Stimulated activated CD8-positive, alpha-beta memory T cell treated with anti-CD3 and anti-CD28 coated beads, Interleukin-15, amount 100 ng/mL, for 48 hours (primary cell): ENCODE results near the gene CCDC24.

Experiments used
- DNase-seq, 2 donors: peaks; one replicate each; pipeline ENCODE4 v3.0.0-alpha.2; 2020; ENCODE audit warnings: low read depth in 2 of 2

CCDC24 gene

DNA sequence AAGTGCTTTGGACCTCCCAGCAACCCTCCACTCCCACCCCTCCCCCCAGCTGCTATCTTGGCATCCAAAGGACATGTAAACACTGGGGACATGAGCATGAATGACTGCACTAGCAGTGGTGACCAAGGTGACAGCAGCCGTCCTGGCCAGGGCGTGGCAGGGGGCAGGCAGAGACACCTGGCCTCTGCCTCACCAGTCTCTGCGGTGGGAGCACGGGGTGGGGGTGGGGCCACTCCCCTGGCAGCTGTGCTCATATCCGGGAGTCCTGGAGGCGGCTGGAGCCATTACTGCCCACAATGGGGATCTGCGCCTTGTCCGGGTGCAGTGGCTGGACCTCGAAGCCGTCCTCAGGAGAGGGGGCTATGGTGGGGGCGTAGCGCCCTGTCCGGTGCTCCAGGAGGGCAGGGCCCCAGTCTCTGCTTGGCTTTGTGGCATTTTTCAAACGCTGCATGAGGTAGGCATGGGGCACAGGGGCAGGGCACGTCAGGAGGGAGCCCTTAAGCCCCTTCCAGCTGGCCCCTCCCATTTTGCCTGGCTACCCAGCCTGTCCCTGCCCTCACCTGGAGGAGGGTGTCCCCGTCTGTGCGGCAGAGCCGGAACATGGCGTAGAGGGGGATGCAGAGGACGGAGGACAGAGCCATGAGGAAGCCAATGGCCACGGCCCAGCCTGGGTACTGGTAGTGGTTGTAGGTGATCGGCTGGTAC lies 6.0 kb downstream of the CCDC24 start:
- no peak for DNase-seq

DNA sequence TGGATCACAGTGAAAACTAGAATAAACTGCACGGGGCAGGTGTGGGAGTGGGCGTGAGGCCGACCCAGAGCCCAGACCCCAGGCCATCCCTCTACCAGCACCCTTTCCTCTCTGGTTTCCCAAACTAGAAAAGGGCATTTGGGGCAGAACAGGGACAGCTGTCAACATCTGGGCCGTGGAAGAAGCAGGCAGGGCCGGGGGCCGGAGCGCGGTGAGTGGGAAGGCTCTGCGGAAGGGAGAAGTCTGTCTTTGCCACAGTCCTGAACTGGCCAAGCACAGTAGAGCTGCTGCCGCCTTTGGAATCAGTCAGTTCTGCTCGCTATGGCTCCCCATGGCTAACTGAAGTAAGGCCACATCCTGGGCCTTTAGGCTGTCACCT lies 6.6 kb downstream of the CCDC24 start:
- DNase-seq, result no peak

DNA sequence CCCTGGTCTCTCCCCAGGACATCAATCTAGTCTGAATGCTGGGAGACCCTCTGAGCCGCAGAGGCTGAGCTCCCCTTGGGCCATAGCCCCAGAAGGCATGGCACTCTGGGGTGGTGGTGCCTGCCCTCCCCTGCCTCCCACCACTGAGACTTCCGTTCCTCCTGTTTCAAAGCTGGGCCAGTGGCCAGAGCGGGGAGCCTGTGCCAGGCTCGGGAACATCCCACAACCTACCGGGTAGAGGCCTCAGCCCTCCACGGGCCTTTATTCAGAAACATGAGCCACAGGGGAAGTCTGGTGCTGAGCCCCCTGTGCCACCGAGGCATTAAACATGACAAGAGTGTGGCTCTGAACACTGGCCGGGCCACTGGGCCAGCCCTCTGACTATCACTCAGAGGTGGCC lies 8.1 kb downstream of the CCDC24 start:
- no peak for DNase-seq

DNA sequence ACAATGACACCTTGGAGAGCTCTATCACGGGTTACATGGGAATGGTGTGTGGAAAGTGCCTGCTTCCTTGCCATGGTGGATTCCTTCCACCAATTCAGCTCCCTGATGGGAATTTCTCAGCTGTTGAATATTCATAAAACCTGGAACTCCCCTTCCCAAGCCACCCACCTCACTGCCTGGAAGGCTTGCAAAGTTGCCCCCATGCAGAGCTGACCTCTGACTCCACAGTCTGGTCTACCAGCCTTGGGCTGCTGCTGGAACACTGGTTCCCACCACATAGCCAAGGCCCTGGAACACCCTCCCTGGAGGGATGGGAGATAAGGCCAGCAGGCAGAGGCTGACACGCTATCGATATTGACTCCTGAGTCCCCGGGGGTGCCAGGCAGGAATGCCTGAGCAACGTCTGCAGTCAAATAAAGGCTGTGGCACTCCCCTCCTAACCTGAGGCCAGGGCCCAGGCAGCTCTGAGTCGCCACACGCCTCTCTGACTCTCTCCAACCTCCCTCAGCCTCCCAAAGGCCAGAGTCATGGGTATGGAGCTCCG lies 8.8 kb downstream of the CCDC24 start:
- DNase-seq, result no peak

DNA sequence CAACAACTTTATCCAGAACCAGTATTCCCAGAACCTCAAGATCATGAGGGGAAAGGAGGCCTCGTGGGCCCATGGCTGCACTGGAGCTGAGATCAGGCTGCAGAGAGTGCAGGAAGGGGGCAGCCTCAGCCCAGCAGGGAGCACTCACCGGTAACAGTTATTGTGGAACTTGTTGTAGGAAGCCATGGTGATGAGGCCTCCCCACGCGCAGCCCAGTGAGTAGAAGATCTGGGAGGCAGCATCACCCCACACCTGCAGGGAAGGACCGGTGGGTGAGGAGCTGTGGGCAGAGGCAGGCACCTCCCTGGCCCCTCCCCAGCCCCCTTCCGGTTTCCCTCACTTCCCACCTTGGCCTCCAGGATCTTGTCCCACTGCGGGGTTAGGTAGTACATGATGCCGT lies 10.8 kb downstream of the CCDC24 start:
- no peak for DNase-seq

DNA sequence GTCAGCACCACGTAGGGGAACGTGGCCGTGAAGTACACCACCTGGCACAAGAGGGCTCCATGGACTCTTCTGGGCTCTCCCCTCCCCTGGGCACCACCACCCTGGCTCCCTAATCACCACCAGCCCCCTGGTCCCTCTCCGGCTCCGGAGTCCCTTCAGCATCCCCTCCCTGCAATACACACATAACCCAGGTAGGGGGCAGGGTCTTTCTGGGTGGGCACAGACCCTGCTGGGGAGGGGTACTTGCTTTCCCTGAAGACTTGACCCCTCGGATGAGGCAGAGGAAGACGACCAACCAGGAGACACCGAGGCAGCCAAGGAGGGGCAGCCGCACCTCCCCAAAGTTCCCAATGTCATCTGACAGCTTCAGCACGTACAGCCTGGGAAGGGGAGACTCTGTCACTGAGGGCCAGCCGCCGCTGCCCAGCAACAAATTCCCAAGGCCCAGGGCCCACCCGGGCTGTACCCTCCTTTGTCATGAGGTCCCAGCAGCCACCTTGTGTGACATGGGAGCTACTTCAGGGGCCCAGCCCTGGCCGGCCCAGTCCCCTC lies 11.3 kb downstream of the CCDC24 start:
- no peak for DNase-seq

DNA sequence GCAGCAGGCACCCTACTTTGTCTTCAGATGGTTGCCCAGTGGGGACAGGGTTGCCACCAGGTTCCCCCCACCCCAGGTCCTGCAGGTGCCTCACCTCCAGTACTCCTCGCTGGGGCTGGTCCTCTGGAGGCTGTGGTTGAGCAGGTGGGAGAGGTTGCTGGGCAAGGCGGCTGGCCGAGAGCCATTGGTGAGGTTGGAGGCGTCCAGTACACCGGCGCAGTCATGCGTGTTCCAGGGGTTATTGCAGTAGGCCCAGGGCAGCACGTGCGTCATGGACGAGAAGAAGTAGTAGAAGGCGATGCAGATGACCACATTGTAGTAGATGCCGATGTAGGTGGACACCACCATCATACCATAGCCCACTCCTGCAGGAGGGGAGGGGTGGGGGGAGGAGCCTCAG lies 16.9 kb downstream of the CCDC24 start:
- DNase-seq, result no peak

DNA sequence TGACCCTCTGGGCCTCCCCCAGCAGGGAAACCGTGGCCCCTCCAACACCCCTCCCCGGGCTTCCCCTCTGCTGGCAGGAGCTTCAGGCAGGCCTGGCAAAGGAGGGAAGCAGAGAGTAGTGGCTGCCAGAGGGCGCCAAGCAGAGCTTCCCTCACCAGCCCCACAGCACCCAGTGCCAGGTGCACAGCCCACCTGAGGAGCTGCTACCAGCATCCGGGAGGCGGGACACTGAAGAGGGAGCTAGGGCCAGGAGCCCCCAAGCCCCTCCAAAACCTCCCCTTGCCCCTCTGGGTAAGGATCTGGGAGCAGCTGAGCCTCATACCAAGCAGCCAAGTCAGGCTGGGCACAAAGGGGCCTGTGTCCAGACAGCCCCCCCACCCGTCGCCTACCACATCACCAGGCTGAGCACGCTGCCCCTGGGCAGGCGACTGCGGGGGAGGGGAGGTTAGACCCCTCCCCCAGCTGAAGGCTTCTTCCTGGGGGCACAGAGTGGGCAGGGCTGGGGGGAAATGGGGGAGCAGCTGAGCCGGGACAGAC lies 19.6 kb downstream of the CCDC24 start:
- no peak for DNase-seq

DNA sequence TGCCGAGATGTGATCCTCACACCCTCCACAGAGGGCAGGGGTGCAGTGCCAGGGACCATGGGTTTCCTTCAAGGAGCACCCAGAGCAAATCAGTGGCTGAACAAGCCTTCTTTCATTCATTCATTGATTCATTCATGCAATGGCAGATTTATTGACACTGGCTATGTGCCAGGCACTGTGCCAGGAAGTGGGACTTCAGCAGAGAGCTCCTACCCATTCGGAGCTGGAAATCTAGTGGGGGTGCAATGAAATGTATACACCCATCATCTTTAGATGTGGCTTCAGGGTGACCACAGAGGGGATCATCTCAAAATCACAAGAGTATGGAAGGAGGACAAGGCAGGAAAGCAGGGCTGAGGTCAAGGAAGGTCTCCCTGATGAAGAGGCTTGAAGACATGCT lies 21.0 kb downstream of the CCDC24 start:
- DNase-seq, result no peak

DNA sequence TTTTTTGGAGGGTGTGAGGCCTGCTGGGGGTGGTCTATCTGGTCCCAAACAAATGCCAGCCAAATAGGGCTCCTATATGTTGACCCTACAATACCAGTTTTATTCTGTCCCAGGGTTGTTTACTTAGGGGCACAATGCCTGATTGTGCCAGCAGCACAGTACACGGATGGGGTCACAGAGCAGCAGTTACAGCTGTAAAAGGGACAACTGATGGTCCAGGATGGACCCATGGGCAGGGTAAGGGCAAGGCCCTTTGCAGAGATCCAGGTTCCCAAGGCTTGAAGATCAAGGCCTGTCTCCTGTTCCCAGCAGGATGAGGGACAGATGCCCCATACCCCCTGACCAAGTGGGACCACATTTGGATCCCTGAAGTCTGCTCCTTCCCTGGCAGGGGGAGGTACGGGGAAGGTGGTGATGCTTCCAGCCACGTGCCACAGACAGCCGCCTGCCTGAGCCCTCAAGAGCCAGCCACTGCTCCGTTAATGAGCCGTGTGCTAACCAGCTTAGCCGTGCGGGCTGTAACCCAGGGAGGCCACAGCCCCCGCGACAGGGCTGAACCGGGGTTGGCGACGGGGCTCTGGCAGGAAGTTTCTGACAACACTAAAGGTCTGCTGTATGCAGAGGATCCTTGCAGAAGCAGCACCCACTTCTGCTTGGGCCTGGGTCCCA lies 21.7 kb downstream of the CCDC24 start:
- DNase-seq, result no peak

DNA sequence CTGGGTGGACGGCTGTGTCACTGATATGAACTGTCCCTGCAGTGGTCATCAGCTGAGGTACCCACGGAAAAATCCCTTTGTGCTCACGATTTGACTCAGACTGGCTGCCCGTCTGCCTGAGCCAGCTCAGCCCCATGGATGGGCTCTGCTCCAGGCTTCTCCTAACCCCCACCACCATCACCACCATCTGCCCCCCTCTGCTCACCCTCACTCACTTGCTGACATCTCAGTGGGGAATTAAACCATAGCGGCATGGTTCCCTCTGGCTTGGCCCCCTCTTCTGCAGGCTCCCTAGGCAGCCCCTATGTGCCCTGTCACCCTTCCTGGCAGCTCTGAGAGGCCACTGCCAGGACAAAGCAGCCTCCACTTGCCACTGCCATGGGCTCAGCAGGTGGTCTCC lies 22.6 kb downstream of the CCDC24 start:
- no peak for DNase-seq

DNA sequence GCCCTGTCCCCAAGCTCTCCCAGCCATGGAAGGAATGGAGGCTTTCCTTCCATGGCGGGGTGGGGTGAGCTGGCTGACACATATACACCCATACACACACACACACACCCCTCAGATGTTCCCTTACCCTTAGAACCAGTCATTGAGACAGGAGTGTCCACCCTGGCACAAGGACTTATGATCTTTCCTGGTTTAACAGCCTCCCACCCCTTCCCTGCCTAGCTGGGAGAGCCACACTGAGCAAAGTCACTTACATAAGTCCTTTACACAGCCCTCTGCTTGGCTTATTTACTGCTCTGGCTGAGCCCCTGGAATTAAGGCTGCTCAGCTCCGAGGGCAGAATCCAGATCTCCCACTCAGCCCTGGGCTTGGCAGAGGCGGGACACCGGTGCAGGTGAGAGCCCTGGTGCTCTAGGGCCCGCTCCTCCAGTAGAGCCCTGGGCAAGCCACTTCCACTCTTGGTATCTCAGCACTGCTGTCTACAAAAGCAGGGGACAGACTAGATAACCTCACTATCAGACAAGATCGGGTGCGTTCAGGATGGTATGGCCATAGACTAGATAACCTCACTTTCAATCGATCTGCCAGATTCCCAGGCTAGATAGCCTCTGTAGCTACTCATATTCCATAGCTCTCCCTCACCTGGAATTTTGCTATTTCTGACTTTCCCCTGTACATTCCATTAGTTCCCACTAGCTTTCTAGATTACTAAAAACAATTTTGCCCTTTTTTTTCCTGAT lies 23.1 kb downstream of the CCDC24 start:
- DNase-seq, result no peak

DNA sequence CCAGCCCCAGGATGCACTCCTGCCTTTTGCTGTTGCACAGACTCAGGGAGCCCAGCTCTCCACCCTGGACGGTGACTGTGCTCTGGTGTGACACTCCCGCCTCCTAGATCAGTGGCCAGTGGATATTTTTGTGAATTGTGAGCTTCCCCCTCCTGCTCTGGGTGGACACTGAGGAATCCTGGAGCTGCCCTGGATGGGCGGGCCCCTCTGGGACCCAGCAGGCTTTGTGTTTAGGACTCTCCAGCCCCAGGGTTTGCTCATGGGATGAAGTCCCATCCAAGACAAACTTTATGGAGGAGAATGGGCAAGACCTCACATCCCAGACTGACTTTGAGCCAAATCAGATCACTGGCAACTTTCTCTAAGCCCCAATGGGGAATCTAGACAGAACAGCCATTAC lies 23.8 kb downstream of the CCDC24 start:
- DNase-seq, result no peak

DNA sequence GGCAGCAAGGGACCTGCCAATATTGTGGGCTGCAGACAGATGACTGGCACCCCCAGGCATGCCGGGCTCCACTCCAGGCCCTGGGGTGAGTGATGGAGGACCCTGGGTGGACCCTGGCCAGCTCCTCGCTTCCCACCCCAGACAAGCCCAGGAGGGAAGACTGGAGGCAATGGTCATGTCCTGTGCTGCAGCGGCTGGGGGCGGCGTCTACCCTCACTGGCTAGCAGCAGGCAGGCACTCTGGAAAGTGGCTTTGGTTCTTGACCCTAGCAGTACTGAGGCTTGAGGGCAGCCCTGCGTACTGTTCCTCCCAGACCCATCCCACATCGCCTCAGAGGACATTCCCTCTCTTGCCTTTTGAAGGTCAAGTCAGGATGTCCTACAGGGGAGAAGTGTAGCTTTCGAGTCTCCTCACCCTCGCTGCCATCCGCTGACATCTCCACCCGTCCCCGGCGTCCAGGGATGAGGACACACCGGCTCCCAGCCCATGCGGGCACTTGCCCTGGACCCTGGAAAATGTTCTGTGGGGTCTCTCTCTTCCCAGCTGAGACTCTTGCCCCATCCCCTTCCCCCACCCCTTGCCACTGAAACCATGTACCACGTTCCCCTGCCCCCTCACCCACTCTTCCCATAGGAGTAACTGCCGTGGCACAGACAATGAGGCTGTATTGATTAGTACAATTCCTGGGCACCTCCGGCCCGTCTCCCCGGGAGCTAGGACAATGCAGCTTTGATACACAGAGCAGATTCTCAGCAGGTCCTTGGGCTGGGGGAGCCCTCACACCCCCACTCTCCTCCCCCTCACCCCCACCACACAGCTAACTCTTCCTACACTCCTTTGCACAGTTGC lies 24.9 kb downstream of the CCDC24 start:
- DNase-seq, result no peak

DNA sequence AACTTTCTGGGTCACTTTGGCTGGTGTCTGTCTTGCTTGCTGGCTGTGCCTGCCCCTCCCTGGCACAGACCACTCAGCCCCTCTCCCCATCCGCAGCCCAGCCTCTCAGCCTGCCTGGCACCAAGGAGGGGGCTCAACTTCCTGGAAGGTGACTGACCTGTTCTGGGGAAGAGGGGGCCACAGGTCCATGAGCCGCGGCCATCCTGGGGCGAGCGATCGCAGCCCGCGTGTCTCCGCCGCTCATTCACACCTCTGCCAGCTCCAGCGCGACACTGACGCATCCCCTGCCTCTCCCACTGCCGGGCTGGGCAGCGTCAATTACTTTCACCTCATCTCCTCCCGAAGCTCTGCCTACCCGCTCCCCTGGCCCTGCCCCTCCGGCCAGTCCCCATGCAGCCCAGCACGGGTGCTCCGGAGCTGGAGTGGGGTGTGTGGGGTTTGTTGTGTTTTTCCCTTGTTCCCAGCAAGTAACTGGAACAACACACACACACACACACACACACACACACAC lies 25.5 kb downstream of the CCDC24 start:
- DNase-seq, result no peak

DNA sequence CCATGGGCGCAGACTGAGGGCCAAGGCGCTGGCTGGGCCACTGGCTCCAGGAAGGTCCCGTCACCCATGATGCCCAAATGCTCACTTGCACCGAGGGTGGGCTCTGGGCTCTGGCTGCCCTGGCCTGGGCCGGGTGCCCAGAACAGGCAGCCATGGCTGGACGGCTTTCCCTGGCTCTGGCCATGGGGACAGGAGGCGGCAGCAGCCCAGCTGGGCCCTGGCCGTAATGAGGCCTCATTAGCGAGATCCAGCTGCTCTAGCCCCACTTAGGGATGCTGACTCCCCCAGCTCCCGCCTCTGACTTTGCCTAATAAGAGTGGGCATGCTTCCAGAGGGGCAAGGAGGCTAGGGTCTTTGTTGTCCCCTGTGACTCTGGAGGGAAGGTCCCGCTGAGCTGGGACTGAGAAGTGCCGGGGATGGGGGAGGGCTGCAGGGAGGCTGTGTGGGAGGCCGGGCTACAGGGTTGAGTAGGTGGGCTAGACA lies 28.1 kb downstream of the CCDC24 start:
- DNase-seq, result no peak

DNA sequence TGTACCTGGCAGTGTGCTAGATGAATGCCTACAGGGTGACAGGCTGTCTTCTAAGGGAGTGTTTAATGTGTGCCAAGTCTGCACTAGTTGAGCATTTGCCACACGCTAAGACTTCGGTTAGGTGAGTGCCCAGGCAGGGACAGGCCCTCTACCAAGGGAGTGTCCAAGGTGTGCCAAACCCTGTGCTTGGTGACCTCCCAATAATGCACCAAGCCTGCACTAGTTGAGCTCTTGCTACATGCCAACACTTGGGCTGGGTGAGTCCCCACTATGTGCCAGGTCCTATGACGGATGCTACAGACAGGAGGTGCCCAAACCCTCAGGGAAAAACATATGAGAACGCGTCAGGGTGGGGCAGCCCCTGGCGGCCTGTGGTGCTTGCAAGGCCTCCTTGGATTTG lies 29.1 kb downstream of the CCDC24 start:
- DNase-seq, result no peak

DNA sequence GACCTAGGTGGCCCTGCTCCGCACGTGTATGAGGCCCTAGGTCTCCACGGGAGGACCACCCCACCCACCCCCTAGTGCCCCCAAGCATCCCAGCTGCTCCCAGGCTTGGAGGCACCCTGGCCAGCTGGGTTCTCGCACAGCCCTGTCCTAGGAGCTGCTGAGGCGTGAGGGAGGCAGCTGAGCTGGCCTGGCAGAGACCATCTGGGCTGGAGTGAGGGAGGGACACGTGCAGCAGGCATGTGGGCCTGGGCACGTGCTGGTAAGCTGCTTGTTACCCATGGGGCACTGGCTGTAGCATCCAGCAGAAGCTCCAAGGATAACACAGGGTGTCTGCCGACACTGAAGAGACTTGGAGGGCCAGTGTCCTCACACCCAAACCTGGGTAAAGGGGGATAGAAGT lies 29.8 kb downstream of the CCDC24 start:
- no peak for DNase-seq

DNA sequence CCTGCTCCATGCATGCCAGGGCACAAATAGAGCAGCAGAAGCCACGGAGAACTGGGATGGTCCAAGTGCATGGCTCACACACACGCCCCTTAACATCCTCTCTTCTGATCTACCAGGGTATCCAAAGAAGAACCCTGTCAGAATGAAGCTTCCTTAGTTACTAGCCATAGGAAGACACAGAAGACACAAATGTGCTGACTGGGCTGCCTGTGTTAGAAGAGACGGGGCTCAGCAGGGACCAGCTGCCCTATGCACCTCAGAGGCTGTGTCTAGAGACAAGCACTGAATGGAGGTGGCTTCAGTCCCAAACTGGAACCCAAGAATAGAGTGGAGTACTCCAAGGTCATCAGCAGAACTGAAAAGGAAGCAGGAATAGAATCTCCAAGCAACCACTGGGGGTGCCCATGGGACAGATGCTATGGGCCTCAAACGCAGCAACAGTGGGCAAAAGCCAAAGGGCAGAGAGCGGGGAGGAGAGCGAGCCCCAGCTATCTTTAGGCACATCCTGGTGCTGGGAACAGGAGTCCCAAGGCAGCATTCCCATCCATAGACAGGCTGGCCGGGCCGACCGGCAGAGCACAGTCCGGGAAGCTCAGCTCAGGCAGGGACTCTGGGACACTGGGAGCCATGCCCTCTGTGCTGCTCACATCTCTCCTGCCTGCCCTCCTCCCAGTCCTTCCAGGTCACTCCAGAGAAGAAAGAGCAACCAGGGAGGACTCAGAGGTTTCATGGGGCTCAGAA lies 30.4 kb downstream of the CCDC24 start:
- no peak for DNase-seq
